ENCODE data around the gene FAM120C. TPM values are rescaled to one million over a fixed set of nuclear protein-coding genes. Genes with fewer than 3 reads are reported as not detected.

Gene FAM120C
- total and polyA plus RNA-seq, 10 of the 15 experiments (the other 5 are each of a cell fraction or from before 2014, with no cell fraction given): 1.3 to 9.8 (median 4.9) TPM

GRCh38 chrX:54178100-54178940 is 4.7 kb downstream of the FAM120C start:
- H3K27me3 ChIP-seq (replicated peaks in 1 of 2; ENCODE audit: control insufficient read depth in 2 of 2, insufficient read depth in 2 of 2, low read length in 1 of 2): no peaks in the 10 kb centered on the region
- no peaks in the 10 kb centered on the region; a peak in 1 of 4 replicates for H3K36me3 ChIP-seq (ENCODE audit: control insufficient read depth in 2 of 2, insufficient read depth in 2 of 2, low read length in 1 of 2)
- H3K79me2 ChIP-seq (ENCODE audit: control insufficient read depth, insufficient read depth, low read length): peaks cover 64% of the 10 kb centered on the region
- no peak overlapping the region for H2AFZ ChIP-seq (ENCODE audit: control insufficient read depth, low read depth, low read length)
- ChIA-PET CTCF (interaction anchor here (0.6 kb wide), 1 partner anchor 44 kb away, joined by 4 read pairs; no protein-coding TSS in a partner anchor), RAD21 (ENCODE audit: unreplicated experiment) (interaction anchor here (0.7 to 1.3 kb wide), 2 partner anchors 17 to 20 kb away, joined by 4 read pairs; no protein-coding TSS in a partner anchor), POLR2A (interaction anchor here (1.2 kb wide), 1 partner anchor 20 kb away, joined by 5 read pairs; no protein-coding TSS in a partner anchor), SMC1A (ENCODE audit: uncharacterized antibody, unreplicated experiment) (interaction anchor here (0.6 to 1.6 kb wide), 4 partner anchors 14 to 139 kb away, joined by 3 to 5 read pairs (median 4); partner anchors contain the start of gene PHF8)
- no peaks in the 10 kb centered on the region for H3K9me3 ChIP-seq (replicated peaks; ENCODE audit: control insufficient read depth, insufficient read depth, low read length)
- in situ Hi-C loops (cut with MboI) (no loop called here), intact Hi-C loops (cut with micrococcal nuclease; ENCODE audit: unreplicated experiment) (no loop called here)
- no TSS peak for BruUV-seq (replicated peaks)
- no peak for TF ChIP-seq SPI1 (IDR thresholded peaks at IDR 0.05; ENCODE audit: borderline replicate concordance, insufficient read depth, low read depth, low read length)
- TF ChIP-seq JUNB (IDR thresholded peaks at IDR 0.05): 0 out of 2 replicates have a peak, but pooled peaks have one; percentile 28
- TF ChIP-seq, protein P1, sequence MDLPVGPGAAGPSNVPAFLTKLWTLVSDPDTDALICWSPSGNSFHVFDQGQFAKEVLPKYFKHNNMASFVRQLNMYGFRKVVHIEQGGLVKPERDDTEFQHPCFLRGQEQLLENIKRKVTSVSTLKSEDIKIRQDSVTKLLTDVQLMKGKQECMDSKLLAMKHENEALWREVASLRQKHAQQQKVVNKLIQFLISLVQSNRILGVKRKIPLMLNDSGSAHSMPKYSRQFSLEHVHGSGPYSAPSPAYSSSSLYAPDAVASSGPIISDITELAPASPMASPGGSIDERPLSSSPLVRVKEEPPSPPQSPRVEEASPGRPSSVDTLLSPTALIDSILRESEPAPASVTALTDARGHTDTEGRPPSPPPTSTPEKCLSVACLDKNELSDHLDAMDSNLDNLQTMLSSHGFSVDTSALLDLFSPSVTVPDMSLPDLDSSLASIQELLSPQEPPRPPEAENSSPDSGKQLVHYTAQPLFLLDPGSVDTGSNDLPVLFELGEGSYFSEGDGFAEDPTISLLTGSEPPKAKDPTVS (IDR thresholded peaks at IDR 0.05; ENCODE audit: low read depth, low read length): no peak
- no peak for TF ChIP-seq ZNF24 (IDR thresholded peaks at IDR 0.05)
- TF ChIP-seq, protein P2, sequence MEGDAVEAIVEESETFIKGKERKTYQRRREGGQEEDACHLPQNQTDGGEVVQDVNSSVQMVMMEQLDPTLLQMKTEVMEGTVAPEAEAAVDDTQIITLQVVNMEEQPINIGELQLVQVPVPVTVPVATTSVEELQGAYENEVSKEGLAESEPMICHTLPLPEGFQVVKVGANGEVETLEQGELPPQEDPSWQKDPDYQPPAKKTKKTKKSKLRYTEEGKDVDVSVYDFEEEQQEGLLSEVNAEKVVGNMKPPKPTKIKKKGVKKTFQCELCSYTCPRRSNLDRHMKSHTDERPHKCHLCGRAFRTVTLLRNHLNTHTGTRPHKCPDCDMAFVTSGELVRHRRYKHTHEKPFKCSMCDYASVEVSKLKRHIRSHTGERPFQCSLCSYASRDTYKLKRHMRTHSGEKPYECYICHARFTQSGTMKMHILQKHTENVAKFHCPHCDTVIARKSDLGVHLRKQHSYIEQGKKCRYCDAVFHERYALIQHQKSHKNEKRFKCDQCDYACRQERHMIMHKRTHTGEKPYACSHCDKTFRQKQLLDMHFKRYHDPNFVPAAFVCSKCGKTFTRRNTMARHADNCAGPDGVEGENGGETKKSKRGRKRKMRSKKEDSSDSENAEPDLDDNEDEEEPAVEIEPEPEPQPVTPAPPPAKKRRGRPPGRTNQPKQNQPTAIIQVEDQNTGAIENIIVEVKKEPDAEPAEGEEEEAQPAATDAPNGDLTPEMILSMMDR (IDR thresholded peaks at IDR 0.05 in 2 of 3, conservative IDR thresholded peaks at IDR 0.05 in 1 of 3; ENCODE audit: control insufficient read depth in 2 of 3, extremely low read depth in 1 of 3, insufficient read depth in 1 of 3, low read depth in 3 of 3, low read length in 3 of 3): no peak
- no peak for TF ChIP-seq KLF5 (IDR thresholded peaks at IDR 0.05; ENCODE audit: partially characterized antibody)
- DNase-seq (ENCODE audit: low read depth, low spot score) (no peak), FAIRE-seq (no peak), ATAC-seq (peak; percentile 19)
- H3K4me2 ChIP-seq (ENCODE audit: control insufficient read depth, insufficient read depth): peak overlapping the region; percentile 20; the same call in 1 of the 2 replicates
- H4K20me1 ChIP-seq (ENCODE audit: control insufficient read depth, insufficient read depth): no peaks in the 10 kb centered on the region; the same call in 1 of the 2 replicates
- H3K9ac ChIP-seq (ENCODE audit: control insufficient read depth, insufficient read depth, low read length): no peak overlapping the region
- no peak overlapping the region for H3K27ac ChIP-seq (ENCODE audit: control insufficient read depth, insufficient read depth)
- H3K4me3 ChIP-seq: peak overlapping the region; percentile 60; the same call in 1 of the 2 replicates
- WGBS (ENCODE audit: insufficient coverage, insufficient replicate concordance, low lambda C conversion rate, missing lambda C conversion rate): 42% methylated on average over 5 of the region's 5 CpGs
- H3K4me1 ChIP-seq (ENCODE audit: control insufficient read depth, insufficient read depth, low read length): no peaks in the 10 kb centered on the region

Data from GM12878 (cell line).